Measurements from ENCODE around the gene HIGD1B.

Gene HIGD1B

DNA sequence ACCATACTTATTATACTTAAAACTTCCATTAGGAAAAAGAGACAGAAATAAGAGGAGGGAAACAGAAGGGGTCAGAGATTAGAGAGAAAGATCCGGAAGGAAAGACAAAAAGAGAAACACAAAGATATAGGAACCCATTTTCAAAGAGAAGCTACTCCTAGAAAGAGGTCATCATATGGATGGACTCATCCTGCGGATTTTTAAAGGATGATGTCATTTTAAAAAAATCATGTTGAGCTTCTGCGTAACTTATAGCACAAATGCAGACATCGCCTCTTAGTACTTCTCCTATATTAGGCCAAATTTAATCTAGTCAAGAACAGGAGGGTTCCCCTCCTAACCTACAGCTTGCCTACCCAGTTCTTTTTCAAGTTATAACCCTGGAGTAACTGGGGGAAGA lies 33.5 kb downstream of the HIGD1B start:
- TF ChIP-seq, protein P1, sequence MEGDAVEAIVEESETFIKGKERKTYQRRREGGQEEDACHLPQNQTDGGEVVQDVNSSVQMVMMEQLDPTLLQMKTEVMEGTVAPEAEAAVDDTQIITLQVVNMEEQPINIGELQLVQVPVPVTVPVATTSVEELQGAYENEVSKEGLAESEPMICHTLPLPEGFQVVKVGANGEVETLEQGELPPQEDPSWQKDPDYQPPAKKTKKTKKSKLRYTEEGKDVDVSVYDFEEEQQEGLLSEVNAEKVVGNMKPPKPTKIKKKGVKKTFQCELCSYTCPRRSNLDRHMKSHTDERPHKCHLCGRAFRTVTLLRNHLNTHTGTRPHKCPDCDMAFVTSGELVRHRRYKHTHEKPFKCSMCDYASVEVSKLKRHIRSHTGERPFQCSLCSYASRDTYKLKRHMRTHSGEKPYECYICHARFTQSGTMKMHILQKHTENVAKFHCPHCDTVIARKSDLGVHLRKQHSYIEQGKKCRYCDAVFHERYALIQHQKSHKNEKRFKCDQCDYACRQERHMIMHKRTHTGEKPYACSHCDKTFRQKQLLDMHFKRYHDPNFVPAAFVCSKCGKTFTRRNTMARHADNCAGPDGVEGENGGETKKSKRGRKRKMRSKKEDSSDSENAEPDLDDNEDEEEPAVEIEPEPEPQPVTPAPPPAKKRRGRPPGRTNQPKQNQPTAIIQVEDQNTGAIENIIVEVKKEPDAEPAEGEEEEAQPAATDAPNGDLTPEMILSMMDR (IDR thresholded peaks at IDR 0.05), result no peak
- TF ChIP-seq ZFX (IDR thresholded peaks at IDR 0.05; ENCODE audit: borderline replicate concordance), result no peak
- H3K27ac ChIP-seq, result no peak overlapping the region

DNA sequence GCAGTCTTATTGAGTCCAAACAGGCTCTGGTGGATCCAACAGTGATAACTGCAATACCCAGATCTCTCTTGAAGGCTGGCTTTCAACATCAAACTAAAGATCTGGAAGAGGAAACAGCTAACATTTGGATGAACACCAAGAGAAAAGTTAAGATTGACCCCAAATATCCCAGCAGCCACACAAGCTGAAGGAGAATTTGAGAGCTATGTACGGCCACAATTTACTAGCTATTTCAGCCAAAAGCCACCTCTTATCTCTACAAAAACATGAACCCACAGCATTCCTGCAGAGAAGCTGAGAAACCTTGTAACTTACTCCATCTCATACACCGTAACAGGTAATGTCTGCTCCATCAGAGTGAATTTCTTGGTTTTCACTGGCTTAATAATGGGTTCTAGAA lies 37.3 kb downstream of the HIGD1B start:
- TF ChIP-seq, protein P1 (IDR thresholded peaks at IDR 0.05), result no peak
- TF ChIP-seq ZFX (IDR thresholded peaks at IDR 0.05; ENCODE audit: borderline replicate concordance), result no peak
- H3K27ac ChIP-seq, result no peak overlapping the region

DNA sequence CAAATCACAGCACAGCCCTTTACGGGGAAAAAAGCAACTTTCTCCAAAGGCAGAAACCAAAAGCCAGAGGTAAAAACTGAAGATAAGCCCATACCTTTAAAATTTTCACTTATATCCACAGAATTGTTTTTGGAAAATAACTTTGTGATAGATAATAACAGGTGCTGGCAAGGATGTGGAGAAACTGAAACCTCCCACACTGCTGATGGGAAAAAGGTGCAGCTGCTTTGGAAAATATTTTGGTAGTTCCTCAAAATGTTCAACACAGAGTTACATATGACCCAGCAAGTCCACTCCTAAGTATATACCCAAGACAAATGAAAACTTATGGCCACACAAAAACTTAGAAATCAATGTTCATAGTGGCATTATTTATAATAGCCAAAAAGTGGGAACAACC lies 39.3 kb downstream of the HIGD1B start:
- H3K27ac ChIP-seq, result no peak overlapping the region
- no peak for TF ChIP-seq ZFX (IDR thresholded peaks at IDR 0.05; ENCODE audit: borderline replicate concordance)
- TF ChIP-seq, protein P1 (IDR thresholded peaks at IDR 0.05), result no peak

DNA sequence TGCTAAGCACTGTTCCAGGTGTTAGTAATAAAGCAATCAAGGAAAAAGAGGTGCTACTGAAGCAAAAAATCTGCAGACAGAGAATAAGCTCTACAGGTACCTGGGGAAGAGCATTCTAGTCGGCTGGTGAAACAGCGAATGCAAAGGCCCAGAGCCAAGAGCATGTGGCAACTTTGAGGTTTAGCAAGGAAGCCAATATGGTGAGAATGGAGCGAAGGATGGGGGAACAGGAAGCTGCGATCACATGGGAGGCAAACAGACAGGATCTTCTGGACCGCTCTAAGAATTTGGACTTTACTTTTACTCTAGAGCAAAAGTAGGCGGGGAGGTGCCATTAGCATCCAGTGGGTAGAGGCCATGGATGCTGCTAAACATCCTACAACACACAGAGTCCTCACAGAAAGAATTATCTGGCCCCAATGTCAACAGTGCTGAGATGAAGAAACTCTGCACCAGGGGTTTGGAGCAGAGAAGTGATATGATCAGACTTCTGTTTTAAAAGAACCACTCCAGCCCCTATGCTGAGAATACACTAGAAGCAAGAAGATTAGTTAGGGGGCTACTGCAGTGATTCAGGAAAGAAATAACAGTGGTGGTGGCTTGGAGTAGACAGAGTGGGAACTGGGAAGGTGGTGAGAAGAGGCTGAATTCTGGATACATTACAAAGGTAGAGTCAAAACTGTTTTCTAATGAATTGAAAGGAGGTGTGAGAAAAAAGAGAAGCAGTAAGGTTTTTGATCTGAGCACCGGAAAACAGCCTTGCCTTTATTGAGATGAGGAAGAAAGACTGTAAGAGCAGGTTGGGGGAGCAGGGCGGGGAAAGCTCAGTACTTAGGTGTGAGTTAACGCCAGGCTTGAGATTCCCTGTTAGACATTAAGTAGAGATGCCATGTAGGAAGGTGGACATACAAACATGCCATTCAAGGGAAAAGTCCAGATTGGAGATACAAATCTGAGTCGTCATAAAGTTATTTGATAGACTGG lies 40.6 kb downstream of the HIGD1B start:
- no peak for TF ChIP-seq ZFX (IDR thresholded peaks at IDR 0.05; ENCODE audit: borderline replicate concordance)
- TF ChIP-seq, protein P1 (IDR thresholded peaks at IDR 0.05), result no peak
- H3K27ac ChIP-seq, result no peak overlapping the region

DNA sequence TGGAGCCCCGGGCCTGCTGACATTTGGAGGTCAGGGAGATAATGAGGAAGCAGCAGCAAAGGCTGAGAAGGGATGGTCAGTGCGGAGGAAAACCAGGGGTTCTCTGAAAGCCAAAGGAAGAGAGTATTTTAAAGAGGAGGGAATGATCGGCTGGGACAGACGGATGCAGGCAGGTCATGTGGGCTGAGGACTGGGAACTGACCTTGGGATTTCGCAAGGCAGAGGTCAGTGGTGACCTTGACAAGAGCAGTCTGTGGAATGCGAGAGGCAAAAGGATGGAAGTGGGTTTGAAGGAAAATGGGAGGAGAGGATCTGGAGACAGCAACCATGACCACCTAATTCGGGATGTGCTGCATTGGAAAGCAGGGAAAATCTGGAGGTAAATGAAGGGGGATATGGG lies 41.3 kb downstream of the HIGD1B start:
- no peak overlapping the region for H3K27ac ChIP-seq
- no peak for TF ChIP-seq ZFX (IDR thresholded peaks at IDR 0.05; ENCODE audit: borderline replicate concordance)
- TF ChIP-seq, protein P1 (IDR thresholded peaks at IDR 0.05), result no peak

DNA sequence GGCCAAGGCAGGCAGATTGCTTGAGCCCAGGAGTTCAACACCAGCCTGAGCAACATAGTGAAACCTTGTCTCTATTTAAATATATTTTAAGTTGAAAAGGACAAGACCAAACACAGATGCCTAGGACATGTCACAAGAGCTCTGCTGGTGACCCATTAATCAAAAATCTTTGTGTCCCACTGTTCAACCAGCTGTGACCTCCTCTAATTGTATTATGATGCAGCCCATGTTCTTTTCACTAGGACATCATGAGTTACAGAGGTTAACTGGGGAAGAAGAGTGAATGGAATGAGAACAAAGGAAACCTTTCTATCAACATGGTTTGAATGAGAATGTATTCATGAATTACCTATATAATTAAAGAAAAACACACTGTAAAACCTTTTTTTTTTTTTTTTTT lies 44.6 kb downstream of the HIGD1B start:
- TF ChIP-seq, protein P1 (IDR thresholded peaks at IDR 0.05), result no peak
- TF ChIP-seq ZFX (IDR thresholded peaks at IDR 0.05; ENCODE audit: borderline replicate concordance), result no peak
- no peak overlapping the region for H3K27ac ChIP-seq

DNA sequence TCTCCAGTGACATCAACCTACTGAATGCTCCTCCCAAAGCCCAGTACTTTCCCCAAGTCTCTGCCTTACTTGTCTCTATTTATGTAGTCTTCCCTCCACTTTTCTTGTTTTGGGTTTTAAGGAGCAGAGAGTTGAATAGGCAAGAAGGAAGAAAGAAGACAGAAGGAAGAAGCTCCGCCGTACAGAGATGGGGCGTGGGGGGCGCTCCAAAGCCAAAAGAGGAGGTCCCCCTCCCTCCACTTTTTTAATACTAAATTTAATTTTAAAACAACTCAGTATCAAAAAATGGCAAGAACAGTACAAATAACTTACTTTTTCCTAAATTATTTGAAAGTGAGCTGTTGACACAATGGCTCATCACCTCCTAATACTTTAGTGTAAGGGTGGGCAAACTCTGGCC lies 47.0 kb downstream of the HIGD1B start:
- TF ChIP-seq, protein P1 (IDR thresholded peaks at IDR 0.05), result no peak
- no peak for TF ChIP-seq ZFX (IDR thresholded peaks at IDR 0.05; ENCODE audit: borderline replicate concordance)
- no peak overlapping the region for H3K27ac ChIP-seq

Data from 22Rv1 (cell line).